Subcutaneous adipose tissue (tissue), 4 donors: ENCODE results near the gene OR2T11. TPM values are rescaled to one million over a fixed set of nuclear protein-coding genes. Genes with fewer than 3 reads are reported as not detected.

ENCODE experiments used
- CTCF ChIP-seq: fragments of 450-650 bp; IDR thresholded peaks from one replicate; pipeline ENCODE4 v1.5.1; 2016; ENCODE audit warnings: low read depth, mild to moderate bottlenecking, control low read depth, antibody characterized with exemption, moderate library complexity
- total RNA-seq, 4 donors: library from RNA; depleted of rRNA; stranded (reverse); fragments of >200 nt; gene quantifications; one replicate each; pipeline ENCODE4 v1.1.0, GENCODE V29; 2016

Gene OR2T11
- total RNA-seq, 4 donors from 2014 or later: not detected

- no peak for TF ChIP-seq CTCF
Measured at GRCh38 chr1:248613742-248614141, 21.1 kb downstream of the OR2T11 start.

- TF ChIP-seq CTCF: no peak
Measured at GRCh38 chr1:248611883-248612414, 22.9 kb downstream of the OR2T11 start.

GRCh38 chr1:248610301-248610700 lies 24.6 kb downstream of the OR2T11 start:
- no peak for TF ChIP-seq CTCF

- TF ChIP-seq CTCF: no peak
Measured at GRCh38 chr1:248599396-248599795, 35.5 kb downstream of the OR2T11 start.

- no peak for TF ChIP-seq CTCF
Measured at GRCh38 chr1:248597589-248597988, 37.3 kb downstream of the OR2T11 start, which contains the start of gene OR2T10. TSS of gene OR2T10 (minus strand) at chr1:248597700. CDS start at chr1:248593768, 3,932 bp downstream.

GRCh38 chr1:248596615-248597014 lies 38.3 kb downstream of the OR2T11 start:
- TF ChIP-seq CTCF: no peak

- no peak for TF ChIP-seq CTCF
Measured at GRCh38 chr1:248593226-248593625, 41.7 kb downstream of the OR2T11 start.
